NCI-H1694 (cell line): ENCODE data around the gene SNX4.
"Not testable (repeated sequence)": the region's sequence is repeated elsewhere in the genome, so short reads cannot be mapped to it uniquely, and the experiment has no call there.

Source experiments
- DNase-seq: peaks from one replicate; lab custom pipeline; 2025; lab: John Stamatoyannopoulos, UW

Gene SNX4

GRCh38 chr3:125519678-125520562 is at the start of gene SNX4:
Gene SNX4 (minus strand): TSS chr3:125520202. CDS start chr3:125520172, 30 bp downstream.
- peak; percentile 69 for DNase-seq

GRCh38 chr3:125556314-125556713 is 36.3 kb upstream of the SNX4 start:
- no peak for DNase-seq

GRCh38 chr3:125552401-125552800 is 32.4 kb upstream of the SNX4 start:
- DNase-seq = no peak

GRCh38 chr3:125528920-125529319 is 8.9 kb upstream of the SNX4 start:
- DNase-seq = no peak

- no peak for DNase-seq
Measured at GRCh38 chr3:125525153-125525552, 5.2 kb upstream of the SNX4 start.

- DNase-seq = not testable (repeated sequence)
Measured at GRCh38 chr3:125520563-125520919, 539 bp upstream of the SNX4 start.

GRCh38 chr3:125515421-125515820 is 4.6 kb downstream of the SNX4 start:
- DNase-seq = no peak

GRCh38 chr3:125513490-125514115 is 6.4 kb downstream of the SNX4 start:
- DNase-seq = no peak

GRCh38 chr3:125512135-125512920 is 7.7 kb downstream of the SNX4 start:
- peak; percentile 92 for DNase-seq

GRCh38 chr3:125511420-125512118 is 8.4 kb downstream of the SNX4 start:
- DNase-seq = no peak

- DNase-seq = no peak
Measured at GRCh38 chr3:125507128-125507527, 12.9 kb downstream of the SNX4 start.

GRCh38 chr3:125498630-125499029 is 21.4 kb downstream of the SNX4 start:
- no peak for DNase-seq

GRCh38 chr3:125496701-125497100 is 23.3 kb downstream of the SNX4 start:
- DNase-seq = no peak

- no peak for DNase-seq
Measured at GRCh38 chr3:125482406-125482805, 37.6 kb downstream of the SNX4 start.

- no peak for DNase-seq
Measured at GRCh38 chr3:125481786-125482185, 38.2 kb downstream of the SNX4 start.

- DNase-seq = not testable (repeated sequence)
Measured at GRCh38 chr3:125481375-125481759, 38.6 kb downstream of the SNX4 start.

- peak; percentile 22 for DNase-seq
Measured at GRCh38 chr3:125480656-125481374, 39.2 kb downstream of the SNX4 start.

- no peak for DNase-seq
Measured at GRCh38 chr3:125479091-125479490, 40.9 kb downstream of the SNX4 start.

GRCh38 chr3:125478326-125478725 is 41.7 kb downstream of the SNX4 start:
- no peak for DNase-seq

GRCh38 chr3:125477701-125478100 is 42.3 kb downstream of the SNX4 start:
- DNase-seq = no peak

- DNase-seq = no peak
Measured at GRCh38 chr3:125470671-125471070, 49.3 kb downstream of the SNX4 start.
